ENCODE data around the gene PREB. TPM values are rescaled to one million over a fixed set of nuclear protein-coding genes. Genes with fewer than 3 reads are reported as not detected.

The PREB gene
- total and polyA plus RNA-seq, 2 of the 13 experiments (the other 11 are each of a cell fraction or from before 2014, with no cell fraction given), result 112 to 192 TPM

- no peak overlapping the region for H3K9ac ChIP-seq (ENCODE audit: insufficient read depth, low read depth, low read length)
- in situ Hi-C loops (cut with HindIII; ENCODE audit: extremely low pct_ligation_motif_present, low pct_unique_long_range_greater_than_20kb), result loop anchor here (5.0 kb wide), 2 partner anchors 98 to 183 kb away; partner anchors contain the start of gene TRIM54
- no peak for TF ChIP-seq SNAPC4 (CRISPR knock-in tag; IDR thresholded peaks at IDR 0.05)
- no peak for TF ChIP-seq DMTF1 (CRISPR knock-in tag; IDR thresholded peaks at IDR 0.05)
- no peak for TF ChIP-seq SKI (IDR thresholded peaks at IDR 0.05; ENCODE audit: partially characterized antibody)
- peak; percentile 17; the same call in 1 of the 2 replicates for TF ChIP-seq ZNF687 (CRISPR knock-in tag; IDR thresholded peaks at IDR 0.05)
- no peak for TF ChIP-seq ZNF670 (CRISPR knock-in tag; IDR thresholded peaks at IDR 0.05; ENCODE audit: borderline replicate concordance)
- TF ChIP-seq AGO2 (optimal IDR thresholded peaks at IDR 0.05; ENCODE audit: low read depth, low read length), result peak; percentile 71
- no peak for TF ChIP-seq ZNF350 (CRISPR knock-in tag; IDR thresholded peaks at IDR 0.05; ENCODE audit: borderline replicate concordance, low read depth)
These were observed 35.0 kb downstream of the PREB start for GRCh38 chr2:27099334-27099955.

More at GRCh38 chr2:27099334-27099955, 35.0 kb downstream of the PREB start:
- Histone ChIP-seq H4K20me1 (ENCODE audit: insufficient read depth, low read length) (no peaks in the 10 kb centered on the region), H3K4me1 (ENCODE audit: insufficient read depth, low read length) (peaks cover 27% of the 10 kb centered on the region), H3K27me3 (ENCODE audit: control insufficient read depth in 1 of 2, insufficient read depth in 2 of 2, low read length in 2 of 2) (no peaks in the 10 kb centered on the region), H3K9me3 (ENCODE audit: low read length) (no peaks in the 10 kb centered on the region), H3K36me3 (replicated peaks in 1 of 2; ENCODE audit: control insufficient read depth in 1 of 2, insufficient read depth in 2 of 2, low read length in 2 of 2) (peaks cover 4 to 39% of the 10 kb centered on the region in 2 experiments), H2AFZ (ENCODE audit: low read length) (no peak overlapping the region), H3K4me3 (replicated peaks in 1 of 3; ENCODE audit: insufficient read depth in 1 of 3, low read depth in 2 of 3, low read length in 3 of 3) (no peak overlapping the region), H3K27ac (ENCODE audit: extremely low read length, insufficient read depth, low read length) (no peak overlapping the region), H3K79me2 (ENCODE audit: insufficient read depth, low read length) (peaks cover 6% of the 10 kb centered on the region), H3K4me2 (ENCODE audit: low read depth, low read length) (no peak overlapping the region)
- ATAC-seq (no peak), FAIRE-seq (no peak), DNase-seq (ENCODE audit: low spot score) (no peak)
- intact Hi-C loops (cut with micrococcal nuclease; ENCODE audit: unreplicated experiment), result loop anchor here (5.0 kb wide), 2 partner anchors 113 to 193 kb away; partner anchors contain the start of genes ATRAID and SLC5A6
- ChIA-PET CTCF (ENCODE audit: low intra/inter-chr PET ratio, low total read pairs) (interaction anchor here (1.1 to 3.3 kb wide), 6 partner anchors 13 to 204 kb away, joined by 3 to 43 read pairs (median 6); partner anchors contain the start of gene KHK), POLR2A (no interaction called here)
- 95% methylated on average over 11 of the region's 19 CpGs for WGBS (ENCODE audit: low lambda C conversion rate)
- no TSS peak for BruUV-seq (replicated peaks)

All from HepG2 (cell line).